Measurements from ENCODE around the gene GIMD1.

GIMD1 gene

DNA sequence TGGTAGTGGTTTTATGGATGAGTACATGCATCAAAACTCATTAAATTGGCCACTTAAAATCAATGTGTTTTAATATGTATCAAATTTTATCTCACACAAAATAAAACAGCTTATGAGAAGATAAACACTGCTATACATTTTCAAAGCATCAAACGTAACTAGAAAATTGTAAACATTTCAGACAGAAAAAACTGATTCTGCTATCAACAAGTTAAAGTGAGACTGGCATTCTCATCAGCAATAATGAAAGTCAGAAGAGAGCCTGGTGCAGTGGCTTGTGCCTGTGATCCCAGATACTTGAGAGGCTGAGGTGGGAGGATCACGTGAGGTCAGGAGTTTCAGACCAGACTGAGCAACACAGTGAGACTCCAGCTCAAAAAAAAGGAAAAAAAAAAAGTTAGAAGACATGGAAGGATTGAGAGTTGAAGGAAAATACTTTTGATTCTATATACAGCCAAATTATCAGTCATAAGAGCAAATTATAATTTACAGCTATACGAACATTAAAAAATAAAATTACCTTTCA, 55.5 kb downstream of the GIMD1 start:
- no peak for DNase-seq

- DNase-seq: no peak
Measured at GRCh38 chr4:106312377-106312776, 56.2 kb downstream of the GIMD1 start.
